AG20443 (cell line): Measurements from ENCODE around the gene CHTF18.

ENCODE experiments used
- DNase-seq: peaks from one replicate; pipeline ENCODE4 v3.0.0; 2012; ENCODE audit warnings: low spot score, mixed read lengths

Gene CHTF18

GRCh38 chr16:794091-794822, 5.8 kb downstream of the CHTF18 start:
- DNase-seq: no peak

- DNase-seq: no peak
Observed at GRCh38 chr16:794853-795466, 6.5 kb downstream of the CHTF18 start.

GRCh38 chr16:795580-796229, 7.3 kb downstream of the CHTF18 start:
- DNase-seq: no peak

GRCh38 chr16:796296-797119, 8.1 kb downstream of the CHTF18 start:
- no peak for DNase-seq

- no peak for DNase-seq
Observed at GRCh38 chr16:797120-797420, 8.7 kb downstream of the CHTF18 start.

GRCh38 chr16:797686-798085, 9.3 kb downstream of the CHTF18 start:
- no peak for DNase-seq

GRCh38 chr16:798666-799065, 10.2 kb downstream of the CHTF18 start:
- no peak for DNase-seq

GRCh38 chr16:799111-799947, 10.9 kb downstream of the CHTF18 start:
- DNase-seq: no peak

- no peak for DNase-seq
Observed at GRCh38 chr16:799948-800833, 11.8 kb downstream of the CHTF18 start, which contains the start of gene GNG13. Gene GNG13, minus strand, starts transcription at chr16:800734. Its CDS starts 1,657 bp downstream, at chr16:799077.

GRCh38 chr16:800834-801511, 12.6 kb downstream of the CHTF18 start:
- no peak for DNase-seq

- no peak for DNase-seq
Observed at GRCh38 chr16:801584-802363, 13.4 kb downstream of the CHTF18 start.

- no peak for DNase-seq
Observed at GRCh38 chr16:802461-802860, 14.0 kb downstream of the CHTF18 start.

- no peak for DNase-seq
Observed at GRCh38 chr16:802914-803753, 14.7 kb downstream of the CHTF18 start.

- no peak for DNase-seq
Observed at GRCh38 chr16:803754-804080, 15.3 kb downstream of the CHTF18 start.

- no peak for DNase-seq
Observed at GRCh38 chr16:804193-805048, 16.0 kb downstream of the CHTF18 start.

- DNase-seq: no peak
Observed at GRCh38 chr16:805474-805873, 17.1 kb downstream of the CHTF18 start.

GRCh38 chr16:807347-808084, 19.1 kb downstream of the CHTF18 start:
- peak; percentile 99 for DNase-seq
